SK-N-SH (cell line): ENCODE measurements around the gene ATP6V1F.

Source experiments
- EP300 ChIP-seq, 2 experiments: IDR thresholded peaks; 2 replicates each; pipeline versions ENCODE4 v1.4.0 to v1.6.1; 2012; ENCODE audit warnings: borderline replicate concordance in 1 of 2, low read depth in 1 of 2, low read length in 1 of 2
- FOXJ3 ChIP-seq: sonication (generic); formaldehyde crosslinking; IDR thresholded peaks from 2 replicates; pipeline ENCODE4 v1.5.1; 2020; ENCODE audit warnings: mild to moderate bottlenecking, missing genetic modification reagents
- MXI1 ChIP-seq: IDR thresholded peaks from 2 replicates; pipeline ENCODE4 v1.6.1; 2012; ENCODE audit warnings: mild to moderate bottlenecking, low read depth, low read length, improper control_type of control experiment
- RAD21 ChIP-seq: IDR thresholded peaks from 2 replicates; pipeline ENCODE4 v1.6.1; 2012; ENCODE audit warnings: mild to moderate bottlenecking, low read length
- RFX5 ChIP-seq: IDR thresholded peaks from 2 replicates; pipeline ENCODE4 v1.6.1; 2012; ENCODE audit warnings: mild to moderate bottlenecking, improper control_type of control experiment, low read length
- SIN3A ChIP-seq: IDR thresholded peaks from 2 replicates; pipeline ENCODE4 v1.6.1; 2012; ENCODE audit warnings: low read depth, mild to moderate bottlenecking, low read length, moderate library complexity, borderline replicate concordance
- SMC3 ChIP-seq: IDR thresholded peaks from 2 replicates; pipeline ENCODE4 v1.6.1; 2012; ENCODE audit warnings: low read depth, low read length, improper control_type of control experiment
- TF ChIP-seq, protein P1 (sequence below): fragments of 200-600 bp; sonication (generic); IDR thresholded peaks from 2 replicates; pipeline ENCODE4 v1.6.1; 2017; ENCODE audit warnings: antibody characterized with exemption, mild to moderate bottlenecking, moderate library complexity

DNA sequence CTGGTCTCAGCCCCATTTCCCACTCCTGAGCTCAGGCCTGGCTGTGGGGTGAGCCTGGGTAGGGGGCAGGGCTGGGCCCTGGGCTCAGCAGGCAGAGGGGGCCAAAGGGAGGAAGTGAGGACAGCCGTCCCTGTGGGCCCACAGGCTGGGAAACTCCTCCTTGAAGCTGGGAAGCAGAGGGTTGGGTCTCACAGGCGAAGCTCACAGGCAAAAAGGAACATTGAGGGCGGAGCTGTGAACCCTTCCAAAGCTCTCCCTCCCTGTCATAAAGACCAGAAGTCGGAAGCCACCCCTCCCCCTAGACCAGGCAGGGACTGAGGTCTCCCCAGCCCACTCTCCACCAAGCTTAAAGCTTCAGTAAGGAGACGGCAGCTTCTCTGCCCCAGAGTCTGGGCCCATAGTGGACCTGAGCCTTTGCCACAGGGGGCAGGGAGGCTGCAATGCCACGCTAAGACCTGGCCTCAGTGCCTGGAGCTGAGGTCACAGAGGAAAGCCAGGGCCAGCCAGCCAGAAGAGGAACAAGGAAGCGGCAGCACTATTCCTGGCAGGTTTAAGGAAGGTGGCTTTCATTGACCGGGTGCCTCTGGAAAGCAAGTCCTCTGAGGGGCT, 48.9 kb downstream of the ATP6V1F start:
- no peak for TF ChIP-seq FOXJ3 (CRISPR knock-in tag)
- TF ChIP-seq, protein P1, sequence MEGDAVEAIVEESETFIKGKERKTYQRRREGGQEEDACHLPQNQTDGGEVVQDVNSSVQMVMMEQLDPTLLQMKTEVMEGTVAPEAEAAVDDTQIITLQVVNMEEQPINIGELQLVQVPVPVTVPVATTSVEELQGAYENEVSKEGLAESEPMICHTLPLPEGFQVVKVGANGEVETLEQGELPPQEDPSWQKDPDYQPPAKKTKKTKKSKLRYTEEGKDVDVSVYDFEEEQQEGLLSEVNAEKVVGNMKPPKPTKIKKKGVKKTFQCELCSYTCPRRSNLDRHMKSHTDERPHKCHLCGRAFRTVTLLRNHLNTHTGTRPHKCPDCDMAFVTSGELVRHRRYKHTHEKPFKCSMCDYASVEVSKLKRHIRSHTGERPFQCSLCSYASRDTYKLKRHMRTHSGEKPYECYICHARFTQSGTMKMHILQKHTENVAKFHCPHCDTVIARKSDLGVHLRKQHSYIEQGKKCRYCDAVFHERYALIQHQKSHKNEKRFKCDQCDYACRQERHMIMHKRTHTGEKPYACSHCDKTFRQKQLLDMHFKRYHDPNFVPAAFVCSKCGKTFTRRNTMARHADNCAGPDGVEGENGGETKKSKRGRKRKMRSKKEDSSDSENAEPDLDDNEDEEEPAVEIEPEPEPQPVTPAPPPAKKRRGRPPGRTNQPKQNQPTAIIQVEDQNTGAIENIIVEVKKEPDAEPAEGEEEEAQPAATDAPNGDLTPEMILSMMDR, result no peak
- TF ChIP-seq SMC3, result no peak
- no peak for TF ChIP-seq EP300 (IDR thresholded peaks at IDR 0.05; ENCODE audit: borderline replicate concordance in 1 of 2, low read depth in 1 of 2, low read length in 1 of 2)
- no peak for TF ChIP-seq RAD21
- no peak for TF ChIP-seq RFX5
- no peak for TF ChIP-seq MXI1
- TF ChIP-seq SIN3A, result no peak
